MG63 (cell line): Measurements from ENCODE around the gene OR2A25. TPM values are rescaled to one million over a fixed set of nuclear protein-coding genes. Genes with fewer than 3 reads are reported as not detected.

Experiments used
- DNase-seq: peaks from one replicate; pipeline ENCODE4 v3.0.0-alpha.2; 2020
- H3K27me3 ChIP-seq: fragments of 250-450 bp; sonication (Bioruptor Pico); 2 replicates; pipeline ENCODE4 v1.5.1; 2020; ENCODE audit warnings: mild to moderate bottlenecking, moderate library complexity
- H3K36me3 ChIP-seq: fragments of 250-450 bp; sonication (Bioruptor Pico); 2 replicates; pipeline ENCODE4 v1.5.1; 2020; ENCODE audit warnings: mild to moderate bottlenecking, moderate library complexity
- H3K4me3 ChIP-seq: fragments of 250-450 bp; sonication (Bioruptor Pico); 2 replicates; pipeline ENCODE4 v1.5.1; 2020; ENCODE audit warnings: mild to moderate bottlenecking, moderate library complexity
- H3K9me3 ChIP-seq: fragments of 250-450 bp; sonication (Bioruptor Pico); 2 replicates; pipeline ENCODE4 v1.5.1; 2020; ENCODE audit warnings: mild to moderate bottlenecking, moderate library complexity
- total RNA-seq: library from RNA; depleted of rRNA; stranded (reverse); fragments of >200 nt; shearing (Covaris generic); gene quantifications from 2 replicates; pipeline ENCODE4 v1.2.3, GENCODE V29; 2014; ENCODE audit warnings: low replicate concordance; rRNA removed

Gene OR2A25
- not detected in 2 replicates for total RNA-seq

GRCh38 chr7:144069511-144069910 lies at the start of gene OR2A25:
Gene OR2A25, plus strand, starts transcription at chr7:144069811. Its CDS starts 4,409 bp downstream, at chr7:144074220.
- H3K36me3 ChIP-seq, result no peaks in the 10 kb centered on the region
- H3K9me3 ChIP-seq, result no peaks in the 10 kb centered on the region
- H3K4me3 ChIP-seq, result no peak within 1 kb of the TSS
- no peak for DNase-seq
- H3K27me3 ChIP-seq, result no peaks in the 10 kb centered on the region

GRCh38 chr7:144020340-144020739 lies 49.3 kb upstream of the OR2A25 start:
- Histone ChIP-seq H3K4me3 (no peak overlapping the region), H3K36me3 (no peaks in the 10 kb centered on the region), H3K27me3 (no peaks in the 10 kb centered on the region), H3K9me3 (no peaks in the 10 kb centered on the region)
- DNase-seq, result no peak

GRCh38 chr7:144022169-144022568 lies 47.4 kb upstream of the OR2A25 start:
- no peaks in the 10 kb centered on the region for H3K36me3 ChIP-seq
- no peak for DNase-seq
- H3K4me3 ChIP-seq, result no peak overlapping the region
- no peaks in the 10 kb centered on the region for H3K27me3 ChIP-seq
- H3K9me3 ChIP-seq, result no peaks in the 10 kb centered on the region

- Histone ChIP-seq H3K4me3 (no peak overlapping the region), H3K9me3 (no peaks in the 10 kb centered on the region), H3K36me3 (no peaks in the 10 kb centered on the region), H3K27me3 (no peaks in the 10 kb centered on the region)
- no peak for DNase-seq
Measured at GRCh38 chr7:144023171-144023827, 46.3 kb upstream of the OR2A25 start.

GRCh38 chr7:144024213-144024612 lies 45.4 kb upstream of the OR2A25 start:
- no peaks in the 10 kb centered on the region for H3K27me3 ChIP-seq
- no peaks in the 10 kb centered on the region for H3K9me3 ChIP-seq
- H3K4me3 ChIP-seq, result no peak overlapping the region
- no peaks in the 10 kb centered on the region for H3K36me3 ChIP-seq
- no peak for DNase-seq

GRCh38 chr7:144026203-144026883 lies 43.3 kb upstream of the OR2A25 start:
- no peaks in the 10 kb centered on the region for H3K9me3 ChIP-seq
- no peak for DNase-seq

GRCh38 chr7:144027070-144027469 lies 42.5 kb upstream of the OR2A25 start:
- DNase-seq, result no peak
- H3K9me3 ChIP-seq, result no peaks in the 10 kb centered on the region
- H3K27me3 ChIP-seq, result no peaks in the 10 kb centered on the region
- no peak overlapping the region for H3K4me3 ChIP-seq
- no peaks in the 10 kb centered on the region for H3K36me3 ChIP-seq

More at GRCh38 chr7:144026203-144026883, 43.3 kb upstream of the OR2A25 start:
- H3K27me3 ChIP-seq, result no peaks in the 10 kb centered on the region
- H3K36me3 ChIP-seq, result no peaks in the 10 kb centered on the region
- H3K4me3 ChIP-seq, result no peak overlapping the region

- Histone ChIP-seq H3K27me3 (no peaks in the 10 kb centered on the region), H3K36me3 (no peaks in the 10 kb centered on the region), H3K4me3 (no peak overlapping the region), H3K9me3 (no peaks in the 10 kb centered on the region)
- DNase-seq, result no peak
Measured at GRCh38 chr7:144027974-144028373, 41.6 kb upstream of the OR2A25 start.

- Histone ChIP-seq H3K4me3 (no peak overlapping the region), H3K36me3 (no peaks in the 10 kb centered on the region), H3K9me3 (no peaks in the 10 kb centered on the region), H3K27me3 (no peaks in the 10 kb centered on the region)
- DNase-seq, result no peak
Measured at GRCh38 chr7:144028547-144028946, 41.1 kb upstream of the OR2A25 start.

- DNase-seq, result no peak
- H3K36me3 ChIP-seq, result no peaks in the 10 kb centered on the region
- no peaks in the 10 kb centered on the region for H3K27me3 ChIP-seq
Measured at GRCh38 chr7:144032516-144032915, 37.1 kb upstream of the OR2A25 start.

GRCh38 chr7:144032985-144033709 lies 36.5 kb upstream of the OR2A25 start:
- H3K36me3 ChIP-seq, result no peaks in the 10 kb centered on the region
- H3K9me3 ChIP-seq, result no peaks in the 10 kb centered on the region
- DNase-seq, result no peak
- H3K27me3 ChIP-seq, result no peaks in the 10 kb centered on the region
- H3K4me3 ChIP-seq, result no peak overlapping the region

More at GRCh38 chr7:144032516-144032915, 37.1 kb upstream of the OR2A25 start:
- H3K4me3 ChIP-seq, result no peak overlapping the region
- no peaks in the 10 kb centered on the region for H3K9me3 ChIP-seq

- H3K27me3 ChIP-seq, result no peaks in the 10 kb centered on the region
- no peaks in the 10 kb centered on the region for H3K36me3 ChIP-seq
- H3K4me3 ChIP-seq, result no peak overlapping the region
- DNase-seq, result no peak
- H3K9me3 ChIP-seq, result no peaks in the 10 kb centered on the region
Measured at GRCh38 chr7:144035385-144035784, 34.2 kb upstream of the OR2A25 start.

- H3K27me3 ChIP-seq, result no peaks in the 10 kb centered on the region
- H3K36me3 ChIP-seq, result no peaks in the 10 kb centered on the region
- DNase-seq, result no peak
- H3K9me3 ChIP-seq, result no peaks in the 10 kb centered on the region
- no peak overlapping the region for H3K4me3 ChIP-seq
Measured at GRCh38 chr7:144036302-144036885, 33.2 kb upstream of the OR2A25 start.

- Histone ChIP-seq H3K4me3 (no peak overlapping the region), H3K9me3 (no peaks in the 10 kb centered on the region), H3K36me3 (no peaks in the 10 kb centered on the region), H3K27me3 (no peaks in the 10 kb centered on the region)
- no peak for DNase-seq
Measured at GRCh38 chr7:144037414-144038035, 32.1 kb upstream of the OR2A25 start.

GRCh38 chr7:144038887-144039286 lies 30.7 kb upstream of the OR2A25 start:
- Histone ChIP-seq H3K4me3 (no peak overlapping the region), H3K9me3 (no peaks in the 10 kb centered on the region), H3K36me3 (no peaks in the 10 kb centered on the region), H3K27me3 (no peaks in the 10 kb centered on the region)
- no peak for DNase-seq

- no peaks in the 10 kb centered on the region for H3K9me3 ChIP-seq
- no peak for DNase-seq
- H3K27me3 ChIP-seq, result no peaks in the 10 kb centered on the region
- no peaks in the 10 kb centered on the region for H3K36me3 ChIP-seq
- no peak within 1 kb of the TSS for H3K4me3 ChIP-seq
Measured at GRCh38 chr7:144048648-144049047, 21.0 kb upstream of the OR2A25 start, which contains the start of gene OR2A5. Gene OR2A5, plus strand, starts transcription at chr7:144048948. Its CDS starts 1,454 bp downstream, at chr7:144050402.
